GM12891 (cell line): ENCODE data around the gene R3HDM2.
"Not testable (repeated sequence)": the region's sequence is repeated elsewhere in the genome, so short reads cannot be mapped to it uniquely, and the experiment has no call there.

Experiments used
- PAX5 ChIP-seq: IDR thresholded peaks from 2 replicates; pipeline ENCODE4 v1.6.1; 2011; ENCODE audit warnings: low read length, moderate library complexity, mild to moderate bottlenecking; ENCODE audit not compliant: insufficient read depth, severe bottlenecking
- POLR2A ChIP-seq: IDR thresholded peaks from 2 replicates; pipeline ENCODE4 v1.6.1; 2011; ENCODE audit warnings: low read depth, low read length, control low read depth
- POLR2AphosphoS5 ChIP-seq: IDR thresholded peaks from 2 replicates; pipeline ENCODE4 v1.6.1; 2011; ENCODE audit warnings: low read depth, low read length, control low read depth
- POU2F2 ChIP-seq: IDR thresholded peaks from 2 replicates; pipeline ENCODE4 v1.6.1; 2011; ENCODE audit warnings: low read depth, mild to moderate bottlenecking, control low read depth, low read length, moderate library complexity
- TAF1 ChIP-seq: IDR thresholded peaks from 2 replicates; pipeline ENCODE4 v1.6.1; 2011; ENCODE audit warnings: low read depth, low read length, control low read depth

GRCh38 chr12:57336299-57336698 lies 94.5 kb downstream of the R3HDM2 start:
- TF ChIP-seq POLR2A, TAF1, POU2F2, POLR2AphosphoS5, PAX5: not testable (repeated sequence)
